HepG2 (cell line): ENCODE data around the gene CLDN19. TPM values are rescaled to one million over a fixed set of nuclear protein-coding genes. Genes with fewer than 3 reads are reported as not detected.

ENCODE experiments used
- ATAC-seq: fragments of 200-7000 bp; cut with Tn5 transposase; 3 replicates; pipeline ENCODE4 v1.9.1; 2020; ENCODE audit warnings: mild to moderate bottlenecking, moderate library complexity
- BruUV-seq: library from RNA; stranded (reverse); fragments of 400-500 nt; replicated peaks from 2 replicates; lab custom pipeline; 2021; lab: Mats Ljungman, UMichigan
- CTCF ChIA-PET: fragments of 300-600 bp; formaldehyde crosslinking; extraction: SDS; loops from one replicate; lab custom pipeline; 2021; ENCODE audit warnings: low total read pairs, inconsistent platforms, low intra/inter-chr PET ratio; lab: Yijun Ruan, JAX
- POLR2A ChIA-PET: fragments of 350-600 bp; sonication (Branson Sonifier 250); formaldehyde crosslinking; loops from one replicate; lab custom pipeline; 2020; ENCODE audit warnings: antibody characterized with exemption, inconsistent platforms; lab: Yijun Ruan, JAX
- DNase-seq: peaks from one replicate; pipeline ENCODE4 v3.0.0-alpha.2; 2015; ENCODE audit warnings: low spot score
- FAIRE-seq: peaks from 3 replicates; lab custom pipeline; 2011; peaks lifted over from hg19 to GRCh38; lab: Jason Lieb, UNC
- H2AFZ ChIP-seq: one replicate; pipeline ENCODE4 v1.6.1; 2011; ENCODE audit warnings: low read length, inconsistent platforms
- H3K27ac ChIP-seq: fragments of 300-600 bp; 3 replicates; pipeline ENCODE4 v1.8.0; 2011; ENCODE audit warnings: mixed run types, mild to moderate bottlenecking, mixed read lengths, low read length, inconsistent platforms; ENCODE audit not compliant: insufficient read depth; ENCODE audit errors: extremely low read length
- H3K27me3 ChIP-seq, 2 experiments: fragments of 200-600 bp in 1 of 2; 2 replicates in 1 of 2; 3 replicates in 1 of 2; pipeline versions ENCODE4 v1.6.0 to v1.8.0; 2011; ENCODE audit warnings: low read length in 2 of 2, mild to moderate bottlenecking in 2 of 2, moderate library complexity in 2 of 2, inconsistent platforms in 1 of 2; ENCODE audit not compliant: insufficient read depth in 2 of 2, control insufficient read depth in 1 of 2
- H3K36me3 ChIP-seq, 2 experiments: fragments of 200-600 bp in 1 of 2; replicated peaks in 1 of 2; 2 replicates in 1 of 2; 3 replicates in 1 of 2; pipeline versions ENCODE4 v1.5.1 to v1.8.0; 2011; ENCODE audit warnings: low read length in 2 of 2, inconsistent platforms in 1 of 2; ENCODE audit not compliant: insufficient read depth in 2 of 2, control insufficient read depth in 1 of 2
- H3K4me1 ChIP-seq: 2 replicates; pipeline ENCODE4 v1.5.1; 2012; ENCODE audit warnings: low read length, inconsistent platforms; ENCODE audit not compliant: insufficient read depth
- H3K4me2 ChIP-seq: 2 replicates; pipeline ENCODE4 v1.6.0; 2011; ENCODE audit warnings: low read depth, low read length, inconsistent platforms
- H3K4me3 ChIP-seq, 3 experiments: fragments of 200-600 bp in 1 of 3; sonication (generic), shearing (Covaris generic) in 1 of 3; replicated peaks in 1 of 3; 2 replicates each; pipeline ENCODE4 v1.5.1; 2011 to 2016; ENCODE audit warnings: low read length in 3 of 3, inconsistent platforms in 2 of 3, low read depth in 2 of 3, mild to moderate bottlenecking in 2 of 3, control low read depth in 1 of 3, mixed read lengths in 1 of 3; ENCODE audit not compliant: insufficient read depth in 1 of 3
- H3K79me2 ChIP-seq: one replicate; pipeline ENCODE4 v1.6.1; 2011; ENCODE audit warnings: low read length, inconsistent platforms; ENCODE audit not compliant: insufficient read depth
- H3K9ac ChIP-seq: 2 replicates; pipeline ENCODE4 v1.6.0; 2011; ENCODE audit warnings: mild to moderate bottlenecking, low read depth, low read length, inconsistent platforms; ENCODE audit not compliant: insufficient read depth
- H3K9me3 ChIP-seq: 2 replicates; pipeline ENCODE4 v1.5.1; 2012; ENCODE audit warnings: mild to moderate bottlenecking, low read length
- H4K20me1 ChIP-seq: 2 replicates; pipeline ENCODE4 v1.6.0; 2011; ENCODE audit warnings: inconsistent platforms, mild to moderate bottlenecking, low read length, moderate library complexity; ENCODE audit not compliant: insufficient read depth
- YY1 ChIP-seq: IDR thresholded peaks from 2 replicates; pipeline ENCODE4 v1.6.1; 2011; ENCODE audit warnings: low read length, low read depth, moderate library complexity, mild to moderate bottlenecking; ENCODE audit not compliant: insufficient read depth, insufficient replicate concordance
- ZFP90 ChIP-seq: sonication (generic); formaldehyde crosslinking; IDR thresholded peaks from 2 replicates; pipeline ENCODE4 v1.8.0; 2022; ENCODE audit warnings: missing genetic modification reagents, mild to moderate bottlenecking, inconsistent platforms, borderline replicate concordance
- ZNF12 ChIP-seq: sonication (generic); formaldehyde crosslinking; IDR thresholded peaks from 2 replicates; pipeline ENCODE4 v1.5.0; 2020; ENCODE audit warnings: missing genetic modification reagents
- ZNF747 ChIP-seq: sonication (generic); formaldehyde crosslinking; IDR thresholded peaks from 2 replicates; pipeline ENCODE4 v1.8.1; 2023; ENCODE audit warnings: missing genetic modification reagents, mild to moderate bottlenecking, borderline replicate concordance
- WGBS: methylation state at CpG from one replicate; pipeline ENCODE4 v1.1.6; 2017; ENCODE audit warnings: low lambda C conversion rate; 5-methylcytosine and 5-hydroxymethylcytosine counted together
- in situ Hi-C: cut with HindIII; loops from 2 replicates; pipeline ENCODE4 v1.10.0; 2017; ENCODE audit warnings: low pct_unique_long_range_greater_than_20kb; ENCODE audit not compliant: extremely low pct_ligation_motif_present
- intact Hi-C: fragments of 100-400 bp; cut with micrococcal nuclease; formaldehyde crosslinking; loops from one replicate; pipeline ENCODE4 v1.10.0; 2022; ENCODE audit not compliant: unreplicated experiment
- polyA plus RNA-seq, 8 experiments: library from polyadenylated mRNA; depleted of rRNA in 3 of 8; stranded (reverse) in 7 of 8; unstranded in 1 of 8; fragments of >200 nt; fragmentation: Illumina TruSeq in 4 of 8; extraction: Trizol in 4 of 8; gene quantifications; 2 replicates each; pipeline versions ENCODE4 v1.2.1 to v1.2.3, GENCODE V29; 2011 to 2016; ENCODE audit warnings: low read depth in 4 of 8, missing spikeins in 1 of 8, mixed read lengths in 1 of 8; ENCODE audit not compliant: insufficient read depth in 1 of 8
- total RNA-seq, 5 experiments: library from RNA; depleted of rRNA; stranded (reverse); fragments of >200 nt; fragmentation: Illumina TruSeq; extraction: Trizol; gene quantifications; 2 replicates each; pipeline ENCODE4 v1.2.3, GENCODE V29; 2016; ENCODE audit warnings: low read depth in 1 of 5
- TF ChIP-seq, protein P1 (sequence below): sonication (generic); formaldehyde crosslinking; IDR thresholded peaks from 2 replicates; pipeline ENCODE4 v1.5.0; 2020; ENCODE audit warnings: missing genetic modification reagents
- TF ChIP-seq, protein P2 (sequence below): sonication (generic); formaldehyde crosslinking; IDR thresholded peaks from 2 replicates; pipeline ENCODE4 v1.5.1; 2020; ENCODE audit warnings: missing genetic modification reagents, mild to moderate bottlenecking, borderline replicate concordance
- TF ChIP-seq, protein P3 (sequence below): sonication (generic); formaldehyde crosslinking; conservative IDR thresholded peaks from 2 replicates; pipeline ENCODE4 v1.8.0; 2022; ENCODE audit warnings: low read depth, missing genetic modification reagents
- TF ChIP-seq, protein P4 (sequence below): IDR thresholded peaks from 2 replicates; pipeline ENCODE4 v1.6.1; 2016; ENCODE audit warnings: low read depth, control low read depth

The CLDN19 gene
- total and polyA plus RNA-seq, 2 of the 13 experiments (the other 11 are each of a cell fraction or from before 2014, with no cell fraction given): 5.0 to 7.6 TPM

DNA sequence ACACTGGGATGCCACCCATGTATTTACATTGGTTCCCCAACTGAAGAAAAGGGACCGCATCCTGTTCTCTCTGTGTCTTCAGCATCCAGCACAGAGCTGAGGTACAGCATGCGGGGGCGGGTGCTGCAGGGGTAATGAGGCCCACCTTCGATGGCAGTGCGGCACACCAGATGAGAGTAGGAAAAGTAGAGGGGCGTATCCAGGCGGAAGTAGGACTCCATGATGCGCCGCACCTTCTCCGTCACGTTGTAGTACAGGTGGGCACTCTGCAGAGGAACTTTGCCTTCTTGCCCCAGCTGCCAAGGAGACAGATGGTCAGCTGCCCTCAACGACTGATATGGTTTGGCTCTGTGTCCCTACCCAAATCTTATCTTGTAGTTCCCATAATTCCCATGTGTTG, 10.0 kb upstream of the CLDN19 start:
- Histone ChIP-seq H3K9ac (no peak overlapping the region), H3K79me2 (no peaks in the 10 kb centered on the region), H3K4me2 (no peak overlapping the region), H3K4me3 (no peak overlapping the region), H3K27me3 (no peaks in the 10 kb centered on the region), H4K20me1 (no peaks in the 10 kb centered on the region), H3K36me3 (peaks cover 37 to 77% of the 10 kb centered on the region in 2 experiments), H3K27ac (no peak overlapping the region), H3K9me3 (no peaks in the 10 kb centered on the region), H3K4me1 (peaks cover 19% of the 10 kb centered on the region), H2AFZ (no peak overlapping the region)
- 98% methylated on average over 12 of the region's 12 CpGs for WGBS
- no peak for ATAC-seq
- no peak for FAIRE-seq
- TF ChIP-seq, protein P1, sequence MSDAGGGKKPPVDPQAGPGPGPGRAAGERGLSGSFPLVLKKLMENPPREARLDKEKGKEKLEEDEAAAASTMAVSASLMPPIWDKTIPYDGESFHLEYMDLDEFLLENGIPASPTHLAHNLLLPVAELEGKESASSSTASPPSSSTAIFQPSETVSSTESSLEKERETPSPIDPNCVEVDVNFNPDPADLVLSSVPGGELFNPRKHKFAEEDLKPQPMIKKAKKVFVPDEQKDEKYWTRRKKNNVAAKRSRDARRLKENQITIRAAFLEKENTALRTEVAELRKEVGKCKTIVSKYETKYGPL: no peak
- TF ChIP-seq, protein P2, sequence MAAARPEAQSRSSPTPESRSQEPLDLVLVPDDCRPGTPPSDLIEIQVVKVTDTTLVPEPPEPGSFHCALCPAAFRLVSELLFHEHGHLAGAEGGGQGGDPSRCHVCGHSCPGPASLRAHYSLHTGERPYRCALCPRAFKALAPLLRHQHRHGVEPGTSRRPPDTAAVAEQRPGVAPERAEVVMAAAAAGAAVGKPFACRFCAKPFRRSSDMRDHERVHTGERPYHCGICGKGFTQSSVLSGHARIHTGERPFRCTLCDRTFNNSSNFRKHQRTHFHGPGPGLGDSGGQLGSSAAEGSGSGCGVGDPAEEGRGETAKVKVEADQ: no peak
- TF ChIP-seq ZNF747 (CRISPR knock-in tag): no peak
- TF ChIP-seq, protein P3, sequence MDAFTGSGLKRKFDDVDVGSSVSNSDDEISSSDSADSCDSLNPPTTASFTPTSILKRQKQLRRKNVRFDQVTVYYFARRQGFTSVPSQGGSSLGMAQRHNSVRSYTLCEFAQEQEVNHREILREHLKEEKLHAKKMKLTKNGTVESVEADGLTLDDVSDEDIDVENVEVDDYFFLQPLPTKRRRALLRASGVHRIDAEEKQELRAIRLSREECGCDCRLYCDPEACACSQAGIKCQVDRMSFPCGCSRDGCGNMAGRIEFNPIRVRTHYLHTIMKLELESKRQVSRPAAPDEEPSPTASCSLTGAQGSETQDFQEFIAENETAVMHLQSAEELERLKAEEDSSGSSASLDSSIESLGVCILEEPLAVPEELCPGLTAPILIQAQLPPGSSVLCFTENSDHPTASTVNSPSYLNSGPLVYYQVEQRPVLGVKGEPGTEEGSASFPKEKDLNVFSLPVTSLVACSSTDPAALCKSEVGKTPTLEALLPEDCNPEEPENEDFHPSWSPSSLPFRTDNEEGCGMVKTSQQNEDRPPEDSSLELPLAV: no peak
- TF ChIP-seq, protein P4, sequence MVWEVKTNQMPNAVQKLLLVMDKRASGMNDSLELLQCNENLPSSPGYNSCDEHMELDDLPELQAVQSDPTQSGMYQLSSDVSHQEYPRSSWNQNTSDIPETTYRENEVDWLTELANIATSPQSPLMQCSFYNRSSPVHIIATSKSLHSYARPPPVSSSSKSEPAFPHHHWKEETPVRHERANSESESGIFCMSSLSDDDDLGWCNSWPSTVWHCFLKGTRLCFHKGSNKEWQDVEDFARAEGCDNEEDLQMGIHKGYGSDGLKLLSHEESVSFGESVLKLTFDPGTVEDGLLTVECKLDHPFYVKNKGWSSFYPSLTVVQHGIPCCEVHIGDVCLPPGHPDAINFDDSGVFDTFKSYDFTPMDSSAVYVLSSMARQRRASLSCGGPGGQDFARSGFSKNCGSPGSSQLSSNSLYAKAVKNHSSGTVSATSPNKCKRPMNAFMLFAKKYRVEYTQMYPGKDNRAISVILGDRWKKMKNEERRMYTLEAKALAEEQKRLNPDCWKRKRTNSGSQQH (CRISPR knock-in tag): no peak
- no peak for TF ChIP-seq ZNF12
- no peak for TF ChIP-seq YY1
- no peak for TF ChIP-seq ZFP90 (CRISPR knock-in tag)
- ChIA-PET POLR2A (no interaction called here), CTCF (no interaction called here)
- BruUV-seq: no TSS peak
- in situ Hi-C loops: no loop called here
- DNase-seq: no peak
- intact Hi-C loops: no loop called here
